WTC11 (cell line): Measurements from ENCODE around the gene ANTXR1. TPM values are rescaled to one million over a fixed set of nuclear protein-coding genes. Genes with fewer than 3 reads are reported as not detected.

Source experiments
- ATAC-seq: fragments of 200-7000 bp; cut with Tn5 transposase; 2 replicates; pipeline ENCODE4 v1.10.0; 2021; ENCODE audit warnings: mild to moderate bottlenecking, moderate library complexity
- CTCF ChIA-PET: fragments of 300-600 bp; sonication (Branson Sonifier 250); formaldehyde crosslinking; loops from one replicate; lab custom pipeline; 2021; ENCODE audit warnings: antibody characterized with exemption; lab: Charles Lee
- POLR2A ChIA-PET: fragments of 350-600 bp; sonication (Branson Sonifier 250); formaldehyde crosslinking; loops from one replicate; lab custom pipeline; 2021; ENCODE audit warnings: antibody characterized with exemption; lab: Charles Lee
- DNase-seq: peaks from one replicate; pipeline ENCODE4 v3.0.0; 2021; ENCODE audit warnings: low spot score
- H3K27ac Mint-ChIP-seq: 2 replicates; pipeline ENCODE4 v1.8.0; 2021; ENCODE audit warnings: mixed read lengths
- H3K27me3 Mint-ChIP-seq: 2 replicates; pipeline ENCODE4 v1.8.0; 2021; ENCODE audit warnings: low read depth, mild to moderate bottlenecking, moderate library complexity, mixed read lengths
- H3K36me3 Mint-ChIP-seq: 2 replicates; pipeline ENCODE4 v1.8.0; 2021; ENCODE audit warnings: mixed read lengths
- H3K4me1 Mint-ChIP-seq: 2 replicates; pipeline ENCODE4 v1.8.0; 2022; ENCODE audit warnings: mixed read lengths
- H3K4me3 Mint-ChIP-seq: 2 replicates; pipeline ENCODE4 v1.8.0; 2021; ENCODE audit warnings: mild to moderate bottlenecking, moderate library complexity, mixed read lengths
- H3K9me3 Mint-ChIP-seq: 2 replicates; pipeline ENCODE4 v1.8.0; 2021; ENCODE audit warnings: mixed read lengths
- ATF3 ChIP-seq: sonication (generic); formaldehyde crosslinking; conservative IDR thresholded peaks from 2 replicates; pipeline ENCODE4 v1.8.1; 2022; ENCODE audit warnings: mild to moderate bottlenecking, missing genetic modification reagents
- EMX1 ChIP-seq: fragments of 250-450 bp; sonication (Bioruptor Pico); IDR thresholded peaks from 2 replicates; pipeline ENCODE4 v1.8.0; 2021; ENCODE audit warnings: mild to moderate bottlenecking
- ETV6 ChIP-seq: sonication (generic); formaldehyde crosslinking; IDR thresholded peaks from 2 replicates; pipeline ENCODE4 v1.8.1; 2022; ENCODE audit warnings: mild to moderate bottlenecking, missing genetic modification reagents
- FOXP1 ChIP-seq: sonication (generic); formaldehyde crosslinking; IDR thresholded peaks from 2 replicates; pipeline ENCODE4 v1.8.0; 2022; ENCODE audit warnings: missing genetic modification reagents, mild to moderate bottlenecking, moderate library complexity, borderline replicate concordance
- HMGXB4 ChIP-seq: sonication (generic); formaldehyde crosslinking; IDR thresholded peaks from 2 replicates; pipeline ENCODE4 v1.8.1; 2023; ENCODE audit warnings: mild to moderate bottlenecking, moderate library complexity, missing genetic modification reagents
- PRDM15 ChIP-seq: sonication (generic); formaldehyde crosslinking; IDR thresholded peaks from 2 replicates; pipeline ENCODE4 v1.8.0; 2022; ENCODE audit warnings: missing genetic modification reagents
- SMAD4 ChIP-seq: sonication (generic); formaldehyde crosslinking; IDR thresholded peaks from 2 replicates; pipeline ENCODE4 v1.8.0; 2022; ENCODE audit warnings: mild to moderate bottlenecking, missing genetic modification reagents
- SOX15 ChIP-seq: fragments of 250-450 bp; sonication (Bioruptor Pico); IDR thresholded peaks from 2 replicates; pipeline ENCODE4 v1.9.0; 2021; ENCODE audit warnings: mild to moderate bottlenecking
- USF1 ChIP-seq: sonication (generic); formaldehyde crosslinking; IDR thresholded peaks from 2 replicates; pipeline ENCODE4 v1.8.0; 2022; ENCODE audit warnings: mild to moderate bottlenecking, missing genetic modification reagents
- ZBTB43 ChIP-seq: sonication (generic); formaldehyde crosslinking; IDR thresholded peaks from 2 replicates; pipeline ENCODE4 v1.8.1; 2023; ENCODE audit warnings: mild to moderate bottlenecking, missing genetic modification reagents
- ZNF121 ChIP-seq: sonication (generic); formaldehyde crosslinking; IDR thresholded peaks from 2 replicates; pipeline ENCODE4 v1.8.0; 2023; ENCODE audit warnings: missing genetic modification reagents
- ZNF219 ChIP-seq: sonication (generic); formaldehyde crosslinking; IDR thresholded peaks from 2 replicates; pipeline ENCODE4 v1.8.0; 2023; ENCODE audit warnings: missing genetic modification reagents, mild to moderate bottlenecking, borderline replicate concordance
- ZNF232 ChIP-seq: sonication (generic); formaldehyde crosslinking; IDR thresholded peaks from 2 replicates; pipeline ENCODE4 v1.8.0; 2022; ENCODE audit warnings: mild to moderate bottlenecking, missing genetic modification reagents
- ZNF263 ChIP-seq: sonication (generic); formaldehyde crosslinking; IDR thresholded peaks from 2 replicates; pipeline ENCODE4 v1.8.1; 2022; ENCODE audit warnings: low read depth, mild to moderate bottlenecking, moderate library complexity, missing genetic modification reagents
- ZNF281 ChIP-seq: sonication (generic); formaldehyde crosslinking; IDR thresholded peaks from 2 replicates; pipeline ENCODE4 v1.8.0; 2023; ENCODE audit warnings: mild to moderate bottlenecking, missing genetic modification reagents
- ZNF317 ChIP-seq: sonication (generic); formaldehyde crosslinking; IDR thresholded peaks from 2 replicates; pipeline ENCODE4 v1.8.1; 2023; ENCODE audit warnings: low read depth, mild to moderate bottlenecking, moderate library complexity, missing genetic modification reagents, borderline replicate concordance
- total RNA-seq: library from RNA; stranded (reverse); gene quantifications from 3 replicates; pipeline ENCODE4 v1.2.3, GENCODE V29; 2021

ANTXR1 gene
- total RNA-seq, 1 experiment from 2014 or later, result 30.0 TPM

GRCh38 chr2:69177063-69177771 is 164.2 kb downstream of the ANTXR1 start (continued):
- TF ChIP-seq PRDM15 (CRISPR knock-in tag) (no peak), ZNF232 (CRISPR knock-in tag) (no peak)

GRCh38 chr2:69177785-69178636 is 165.0 kb downstream of the ANTXR1 start:
- Mint-ChIP-seq H3K36me3 (peaks cover 10% of the 10 kb centered on the region), H3K4me1 (peaks cover 24% of the 10 kb centered on the region), H3K4me3 (peak overlapping the region; percentile 64), H3K27ac (peak overlapping the region; percentile 100), H3K9me3 (no peaks in the 10 kb centered on the region), H3K27me3 (no peaks in the 10 kb centered on the region)
- peak; percentile 96 for DNase-seq
- POLR2A ChIA-PET, result interaction anchor here (0.6 to 1.2 kb wide), 3 partner anchors 10 to 18 kb away, joined by 3 to 5 read pairs (median 3); no protein-coding TSS in a partner anchor
- CTCF ChIA-PET, result interaction anchor here (1.0 to 2.0 kb wide), 3 partner anchors 18 to 128 kb away, joined by 3 to 11 read pairs (median 8); no protein-coding TSS in a partner anchor
- ATAC-seq, result peak; percentile 98
- TF ChIP-seq ZNF121 (CRISPR knock-in tag) (peak; percentile 85), ETV6 (CRISPR knock-in tag) (peak; percentile 42; the same call in 1 of the 2 replicates), SMAD4 (CRISPR knock-in tag) (no peak), USF1 (CRISPR knock-in tag) (peak; percentile 27; the same call in 1 of the 2 replicates), ATF3 (CRISPR knock-in tag) (no peak), ZBTB43 (CRISPR knock-in tag) (0 out of 2 replicates have a peak, but pooled peaks have one; percentile 38), SOX15 (no peak), ZNF281 (CRISPR knock-in tag) (no peak), ZNF263 (CRISPR knock-in tag) (no peak), FOXP1 (peak; percentile 80; the same call in 1 of the 2 replicates), HMGXB4 (CRISPR knock-in tag) (0 out of 2 replicates have a peak, but pooled peaks have one; percentile 48), EMX1 (no peak), ZNF317 (no peak), PRDM15 (CRISPR knock-in tag) (no peak), ZNF219 (CRISPR knock-in tag) (no peak)
